Measurements from ENCODE around the gene AGER. TPM values are rescaled to one million over a fixed set of nuclear protein-coding genes. Genes with fewer than 3 reads are reported as not detected.
"Not testable (repeated sequence)": the region's sequence is repeated elsewhere in the genome, so short reads cannot be mapped to it uniquely, and the experiment has no call there.

The AGER gene
- polyA plus RNA-seq, 2 of the 4 experiments (the other 2 are of a cell fraction): 1.6 to 2.4 TPM

GRCh38 chr6:32194388-32194787 is 10.3 kb upstream of the AGER start:
- FAIRE-seq (no peak), DNase-seq (ENCODE audit: low read depth in 1 of 2, low spot score in 1 of 2) (no peak), ATAC-seq (no peak)
- Histone ChIP-seq H3K27ac (peak overlapping the region in 1 of 2 experiments; percentile 92; a peak in 3 of 6 replicates), H3K9me3 (no peaks in the 10 kb centered on the region), H3K4me2 (peak overlapping the region; percentile 91; the same call in 2 of the 3 replicates), H3K4me1 (peaks cover 29% of the 10 kb centered on the region), H3K4me3 (no peak overlapping the region)
- TF ChIP-seq MAX (IDR thresholded peaks at IDR 0.05): no peak
- no peak for TF ChIP-seq EHF (CRISPR knock-in tag; IDR thresholded peaks at IDR 0.05)
- no peak for TF ChIP-seq CHD4 (IDR thresholded peaks at IDR 0.05; ENCODE audit: borderline replicate concordance)
- POLR2A ChIA-PET: interaction anchor here (0.5 kb wide), 1 partner anchor 600 kb away, joined by 3 read pairs; no protein-coding TSS in a partner anchor
- 85% methylated on average over 4 of the region's 4 CpGs for WGBS (ENCODE audit: missing lambda C conversion rate)
- CTCF ChIA-PET: interaction anchor here (0.7 to 2.2 kb wide), 3 partner anchors 12 to 76 kb away, joined by 6 to 17 read pairs (median 8); no protein-coding TSS in a partner anchor

- H3K4me1 ChIP-seq: peaks cover 39% of the 10 kb centered on the region
- FAIRE-seq; DNase-seq (ENCODE audit: low read depth in 1 of 2, low spot score in 1 of 2); H3K9me3 ChIP-seq; H3K4me2 ChIP-seq; H3K27ac ChIP-seq; POLR2A ChIA-PET; H3K4me3 ChIP-seq; ATAC-seq: not testable (repeated sequence)
- CTCF ChIA-PET: interaction anchor here (1.2 to 2.3 kb wide), 2 partner anchors 68 to 75 kb away, joined by 4 to 10 read pairs; no protein-coding TSS in a partner anchor
- 86% methylated on average over 9 of the region's 13 CpGs for WGBS (ENCODE audit: missing lambda C conversion rate)
Observed at GRCh38 chr6:32193096-32193495, 9.0 kb upstream of the AGER start.

GRCh38 chr6:32192608-32193039 is 8.6 kb upstream of the AGER start, which contains the start of gene GPSM3:
Gene GPSM3, minus strand, starts transcription at chr6:32192643. Its CDS starts 130 bp downstream, at chr6:32192513.
- FAIRE-seq (no peak), ATAC-seq (no peak), DNase-seq (ENCODE audit: low read depth in 1 of 2, low spot score in 1 of 2) (no peak)
- TF ChIP-seq CBX2 (IDR thresholded peaks at IDR 0.05; ENCODE audit: borderline replicate concordance, low read depth): no peak
- TF ChIP-seq NPAS2 (CRISPR knock-in tag; IDR thresholded peaks at IDR 0.05; ENCODE audit: borderline replicate concordance): no peak
- no peak for TF ChIP-seq FOXS1 (CRISPR knock-in tag; IDR thresholded peaks at IDR 0.05)
- TF ChIP-seq MAX (IDR thresholded peaks at IDR 0.05): no peak
- TF ChIP-seq MAFK (IDR thresholded peaks at IDR 0.05; ENCODE audit: partially characterized antibody): no peak
- TF ChIP-seq, protein P1, sequence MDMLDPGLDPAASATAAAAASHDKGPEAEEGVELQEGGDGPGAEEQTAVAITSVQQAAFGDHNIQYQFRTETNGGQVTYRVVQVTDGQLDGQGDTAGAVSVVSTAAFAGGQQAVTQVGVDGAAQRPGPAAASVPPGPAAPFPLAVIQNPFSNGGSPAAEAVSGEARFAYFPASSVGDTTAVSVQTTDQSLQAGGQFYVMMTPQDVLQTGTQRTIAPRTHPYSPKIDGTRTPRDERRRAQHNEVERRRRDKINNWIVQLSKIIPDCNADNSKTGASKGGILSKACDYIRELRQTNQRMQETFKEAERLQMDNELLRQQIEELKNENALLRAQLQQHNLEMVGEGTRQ (IDR thresholded peaks at IDR 0.05): no peak
- no peak for TF ChIP-seq ATOH8 (CRISPR knock-in tag; IDR thresholded peaks at IDR 0.05; ENCODE audit: low read depth)
- TF ChIP-seq ESRRA (IDR thresholded peaks at IDR 0.05; ENCODE audit: borderline replicate concordance, low read length): no peak
- 77% methylated on average over 5 of the region's 5 CpGs for WGBS (ENCODE audit: missing lambda C conversion rate)
- peaks cover 39% of the 10 kb centered on the region for H3K4me1 ChIP-seq
- H3K27ac ChIP-seq: peak within 1 kb of the TSS; percentile 30 to 100; a peak in 4 of 6 replicates
- ChIA-PET POLR2A (no interaction called here), CTCF (interaction anchor here (0.6 to 2.3 kb wide), 4 partner anchors 38 to 164 kb away, joined by 3 to 10 read pairs (median 4); no protein-coding TSS in a partner anchor)
- peak within 1 kb of the TSS; percentile 23; the same call in 1 of the 3 replicates for H3K4me2 ChIP-seq
- H3K9me3 ChIP-seq: no peaks in the 10 kb centered on the region
- H3K4me3 ChIP-seq: no peak within 1 kb of the TSS

- FAIRE-seq (no peak), ATAC-seq (no peak), DNase-seq (ENCODE audit: low read depth in 1 of 2, low spot score in 1 of 2) (no peak)
- TF ChIP-seq RCOR1 (IDR thresholded peaks at IDR 0.05; ENCODE audit: low read depth, low read length): no peak
- TF ChIP-seq NFE2L2 (conservative IDR thresholded peaks at IDR 0.05; ENCODE audit: low read length): no peak
- no peak for TF ChIP-seq CBX2 (IDR thresholded peaks at IDR 0.05; ENCODE audit: borderline replicate concordance, low read depth)
- TF ChIP-seq, protein P2, sequence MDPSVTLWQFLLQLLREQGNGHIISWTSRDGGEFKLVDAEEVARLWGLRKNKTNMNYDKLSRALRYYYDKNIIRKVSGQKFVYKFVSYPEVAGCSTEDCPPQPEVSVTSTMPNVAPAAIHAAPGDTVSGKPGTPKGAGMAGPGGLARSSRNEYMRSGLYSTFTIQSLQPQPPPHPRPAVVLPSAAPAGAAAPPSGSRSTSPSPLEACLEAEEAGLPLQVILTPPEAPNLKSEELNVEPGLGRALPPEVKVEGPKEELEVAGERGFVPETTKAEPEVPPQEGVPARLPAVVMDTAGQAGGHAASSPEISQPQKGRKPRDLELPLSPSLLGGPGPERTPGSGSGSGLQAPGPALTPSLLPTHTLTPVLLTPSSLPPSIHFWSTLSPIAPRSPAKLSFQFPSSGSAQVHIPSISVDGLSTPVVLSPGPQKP (IDR thresholded peaks at IDR 0.05; ENCODE audit: low read depth, low read length): no peak
- TF ChIP-seq RFX5 (IDR thresholded peaks at IDR 0.05): no peak
- H3K4me3 ChIP-seq: no peak overlapping the region
- peaks cover 33% of the 10 kb centered on the region for H3K4me1 ChIP-seq
- H3K27ac ChIP-seq: peak overlapping the region; percentile 30 to 100; a peak in 4 of 6 replicates
- H3K4me2 ChIP-seq: peak overlapping the region; percentile 23; the same call in 1 of the 3 replicates
- ChIA-PET POLR2A (no interaction called here), CTCF (interaction anchor here (0.6 to 2.3 kb wide), 5 partner anchors 38 to 165 kb away, joined by 3 to 10 read pairs (median 4); no protein-coding TSS in a partner anchor)
- WGBS (ENCODE audit: missing lambda C conversion rate): 83% methylated on average over 15 of the region's 15 CpGs
- H3K9me3 ChIP-seq: no peaks in the 10 kb centered on the region
Observed at GRCh38 chr6:32191696-32192607, 7.9 kb upstream of the AGER start.

Data from A549 (cell line).